Stimulated activated CD4-positive, alpha-beta T cell treated with anti-CD3 and anti-CD28 coated beads, Interleukin-12 subunit alpha, Interleukin-12 subunit beta, amount 100 ng/mL, for 48 hours (primary cell): ENCODE results near the gene RAB33A.

ENCODE experiments used
- DNase-seq, 3 donors: peaks; one replicate each; pipeline ENCODE4 v3.0.0-alpha.2; 2020; ENCODE audit warnings: low read depth in 2 of 3, low spot score in 1 of 3

Gene RAB33A

DNA sequence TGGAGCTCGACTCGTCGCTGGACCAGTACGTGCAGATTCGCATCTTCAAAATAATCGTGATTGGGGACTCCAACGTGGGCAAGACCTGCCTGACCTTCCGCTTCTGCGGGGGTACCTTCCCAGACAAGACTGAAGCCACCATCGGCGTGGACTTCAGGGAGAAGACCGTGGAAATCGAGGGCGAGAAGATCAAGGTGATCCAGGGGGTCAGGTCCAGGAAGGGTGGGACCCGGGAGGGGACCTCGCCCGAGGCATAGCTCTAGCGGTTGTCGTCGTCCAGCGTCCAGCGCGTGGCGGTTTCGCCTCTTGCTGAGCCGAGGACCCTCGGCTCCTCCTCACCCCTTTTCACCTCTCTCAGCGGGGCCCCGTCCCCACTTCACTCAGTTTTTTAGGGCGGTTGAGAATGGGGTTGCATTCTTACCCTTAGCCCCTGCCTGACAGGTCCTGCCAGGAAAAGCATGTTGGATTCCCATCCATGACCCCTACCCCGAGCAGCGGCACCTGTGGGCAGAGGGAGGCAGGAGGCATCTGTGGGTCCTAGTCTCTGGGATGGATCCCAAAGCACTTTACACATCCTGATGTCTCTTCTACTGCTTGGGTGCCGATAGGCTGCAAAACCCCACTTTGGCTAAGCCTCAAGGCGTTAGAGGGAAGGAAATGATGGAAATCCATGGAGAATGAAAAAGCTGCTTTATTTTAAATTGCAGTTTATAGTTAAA lies 524 bp downstream of the RAB33A start:
- DNase-seq, result no peak

DNA sequence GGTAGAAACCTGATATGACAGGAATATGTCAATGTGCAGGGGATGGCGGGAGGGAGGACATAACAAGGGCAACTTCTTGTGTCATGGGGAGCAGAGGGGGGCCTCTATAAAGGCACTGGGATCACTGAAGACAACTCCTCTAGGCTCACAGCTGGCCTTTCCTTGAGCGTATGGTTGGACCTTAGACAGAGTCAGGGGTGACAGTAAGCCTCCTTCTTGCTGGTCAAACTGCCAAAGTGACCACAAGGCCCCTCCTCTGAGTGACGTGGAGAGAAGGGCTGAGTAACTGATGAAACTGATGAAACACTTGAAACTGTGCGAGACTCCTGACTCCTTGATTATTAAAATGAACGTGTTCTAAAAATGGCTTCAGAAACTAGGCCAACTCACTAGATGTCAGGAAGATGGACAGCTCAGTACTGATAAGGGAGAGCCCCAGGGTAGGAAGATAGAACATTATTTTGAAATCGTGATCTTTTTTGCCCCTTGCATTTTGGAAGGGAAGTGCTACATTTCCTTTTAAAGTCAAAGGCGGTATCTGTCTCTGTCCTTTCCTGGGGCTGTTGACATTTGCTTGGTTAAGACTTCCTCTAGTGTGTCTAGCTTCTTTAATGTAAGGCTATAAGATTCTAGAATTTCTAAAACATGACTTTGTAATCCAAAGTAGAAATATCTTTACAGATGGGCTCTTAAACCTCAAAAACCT lies 1.6 kb downstream of the RAB33A start:
- DNase-seq, result no peak

DNA sequence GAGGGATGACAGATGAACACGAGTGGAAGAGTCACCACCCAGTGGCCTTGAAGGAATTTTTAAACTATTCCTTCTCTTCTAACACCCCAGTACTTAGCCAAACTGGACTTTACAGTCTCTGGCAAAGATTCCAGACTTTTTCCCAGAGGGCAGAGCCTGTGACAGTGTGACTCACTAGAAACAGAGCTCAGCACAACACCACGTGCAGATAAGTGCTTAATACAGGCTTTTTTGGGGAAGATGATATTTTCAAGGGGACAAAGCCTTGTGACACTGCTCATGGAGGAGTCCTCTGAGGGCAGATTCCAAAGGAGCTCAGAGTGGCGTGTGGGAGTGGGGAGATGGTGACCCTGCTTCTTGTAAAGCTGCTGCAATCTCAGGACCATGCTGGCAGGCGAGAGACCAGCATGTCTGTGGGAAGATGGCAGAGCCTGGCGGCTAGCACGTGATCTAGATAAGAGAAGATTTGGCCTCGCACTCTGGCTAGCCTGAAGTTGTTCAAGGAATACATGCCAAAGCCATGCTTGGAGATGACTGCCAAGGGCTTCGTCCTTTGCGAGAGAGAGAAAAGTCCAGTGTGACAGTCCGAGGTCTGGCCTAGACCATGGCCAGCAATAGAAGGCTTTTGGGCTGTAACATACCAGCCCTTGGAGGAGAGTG lies 2.4 kb downstream of the RAB33A start:
- no peak for DNase-seq

DNA sequence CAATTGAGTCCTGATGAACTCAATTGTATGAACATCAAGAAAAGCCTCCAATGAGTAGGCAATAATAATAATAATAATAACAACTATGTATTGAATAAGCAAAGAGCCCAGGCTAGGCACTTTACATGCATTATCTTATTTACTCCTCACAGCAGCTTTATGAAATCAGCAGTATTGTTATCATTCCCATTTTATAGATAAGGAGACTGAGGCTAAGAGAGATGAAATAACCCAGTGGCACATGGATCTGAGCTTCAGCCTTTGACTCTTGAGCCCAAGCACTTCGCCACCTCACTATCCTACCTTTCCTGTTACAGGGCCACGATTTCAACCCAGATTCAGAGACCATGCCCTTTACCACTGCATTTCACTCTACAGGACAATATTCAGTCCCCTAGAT lies 3.2 kb downstream of the RAB33A start:
- no peak for DNase-seq

DNA sequence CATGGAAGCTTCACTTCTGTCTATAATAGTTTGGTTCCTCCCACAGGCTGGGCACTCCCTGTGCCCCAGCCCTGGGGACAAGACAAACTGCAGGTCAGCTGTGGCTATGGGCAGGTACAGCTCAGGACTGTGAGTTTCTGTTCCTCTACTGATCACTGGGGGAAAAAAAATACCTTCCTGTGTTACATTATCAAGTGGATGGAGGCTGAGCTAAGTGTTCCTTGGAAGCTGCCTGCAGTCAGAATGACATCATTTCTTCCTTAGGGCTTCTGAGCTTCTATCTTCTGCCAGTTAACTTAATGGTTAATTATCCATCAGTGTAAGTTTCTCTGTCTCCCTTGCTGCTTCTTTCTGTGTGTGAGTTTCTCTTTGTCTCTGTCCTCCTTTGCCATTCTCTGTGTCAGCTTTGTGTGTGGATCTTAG lies 4.6 kb downstream of the RAB33A start:
- DNase-seq, result no peak

DNA sequence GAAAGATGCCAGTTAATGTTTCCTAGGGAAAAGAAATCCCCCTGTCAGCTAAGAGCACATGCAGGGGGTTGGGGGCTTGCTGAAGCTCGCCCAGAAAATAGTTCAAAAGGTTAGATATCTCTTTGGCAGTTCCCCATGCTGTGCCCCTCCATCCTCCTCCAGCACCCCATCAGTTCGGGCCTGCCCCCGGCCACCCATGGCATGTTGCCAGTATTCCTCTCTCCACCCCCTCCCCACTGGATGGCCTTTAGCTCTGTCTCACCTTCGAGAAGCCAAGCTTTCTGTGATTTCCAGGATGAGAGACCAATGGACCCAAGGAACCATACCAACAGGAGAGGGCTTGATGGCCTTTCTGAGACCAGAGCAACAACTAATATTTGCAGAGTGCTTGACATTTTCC lies 5.2 kb downstream of the RAB33A start:
- no peak for DNase-seq

DNA sequence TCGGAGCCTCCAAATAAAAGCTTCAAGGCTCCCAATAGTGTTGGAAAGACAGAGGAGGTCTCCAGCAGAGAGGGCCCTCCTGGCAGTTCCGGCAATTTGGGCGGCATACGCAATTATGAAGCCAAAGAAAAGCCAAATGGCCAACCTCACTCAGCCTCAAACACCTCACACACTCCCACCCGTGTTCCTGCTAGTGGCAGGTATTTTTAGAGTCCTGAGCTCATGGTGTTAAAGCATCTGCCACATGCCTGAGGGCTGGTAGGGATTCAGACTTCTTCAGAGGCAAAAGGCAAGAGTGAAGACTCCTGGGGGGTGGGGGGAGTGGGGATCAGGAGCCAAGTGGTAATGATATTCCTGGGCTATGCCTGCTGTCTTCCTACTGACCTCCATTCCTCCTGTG lies 7.4 kb downstream of the RAB33A start:
- no peak for DNase-seq

DNA sequence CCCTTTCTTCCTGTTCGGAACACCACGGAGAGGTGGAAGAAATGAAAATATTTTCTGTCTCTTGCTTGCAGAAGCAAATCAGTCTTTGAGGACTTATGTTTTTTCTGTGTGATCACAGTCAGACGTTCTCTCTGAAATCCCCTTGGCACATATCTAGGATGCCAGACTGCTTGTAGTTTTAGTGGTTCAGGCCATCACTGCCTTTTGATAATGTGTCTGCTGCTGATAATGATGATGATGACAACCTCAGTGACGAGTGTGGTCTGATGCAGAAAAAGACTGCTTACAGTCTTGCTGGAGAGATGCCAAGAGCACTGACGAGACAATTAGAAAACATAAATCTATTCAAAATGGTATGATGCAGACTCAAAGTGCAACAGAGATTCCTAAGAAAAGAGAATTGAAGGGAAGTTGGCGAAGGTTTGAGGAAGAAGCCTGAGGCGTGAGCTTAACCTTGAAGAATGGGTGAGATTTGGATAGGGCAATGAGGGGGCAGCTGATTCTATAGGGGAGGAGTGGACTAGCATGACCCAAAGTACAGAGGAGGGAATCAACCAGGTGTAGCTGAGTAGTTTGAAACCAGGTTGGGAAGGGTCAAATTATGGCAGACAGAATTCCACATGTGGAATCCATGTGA lies 7.9 kb downstream of the RAB33A start:
- DNase-seq, result no peak

DNA sequence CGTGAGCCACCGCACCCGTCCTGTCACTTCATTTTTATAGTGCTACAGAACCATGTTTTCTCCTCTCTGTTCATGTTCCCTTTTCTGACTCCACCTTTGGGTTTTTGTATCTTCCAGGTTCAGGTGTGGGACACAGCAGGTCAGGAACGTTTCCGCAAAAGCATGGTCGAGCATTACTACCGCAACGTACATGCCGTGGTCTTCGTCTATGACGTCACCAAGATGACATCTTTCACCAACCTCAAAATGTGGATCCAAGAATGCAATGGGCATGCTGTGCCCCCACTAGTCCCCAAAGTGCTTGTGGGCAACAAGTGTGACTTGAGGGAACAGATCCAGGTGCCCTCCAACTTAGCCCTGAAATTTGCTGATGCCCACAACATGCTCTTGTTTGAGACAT lies 12.4 kb downstream of the RAB33A start:
- no peak for DNase-seq

DNA sequence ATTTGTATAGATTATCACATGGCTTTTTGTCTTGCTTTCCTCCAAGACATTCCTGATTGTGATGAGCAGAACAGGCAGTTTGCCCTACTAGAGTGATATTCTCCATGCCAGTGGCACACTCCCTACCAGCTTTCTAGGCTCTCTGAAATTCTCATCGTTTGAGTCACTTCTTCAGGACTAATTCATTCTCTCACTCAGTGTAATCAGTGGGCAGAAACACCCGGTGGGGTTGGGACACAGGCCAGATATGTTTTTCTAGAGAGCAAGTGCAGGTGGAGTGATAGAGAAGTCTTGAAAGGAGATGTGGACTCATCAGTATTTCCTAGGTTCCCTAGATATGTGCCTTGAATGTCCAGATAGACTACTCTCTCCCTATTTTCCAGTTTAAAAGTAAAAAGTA lies 13.1 kb downstream of the RAB33A start:
- DNase-seq, result no peak

DNA sequence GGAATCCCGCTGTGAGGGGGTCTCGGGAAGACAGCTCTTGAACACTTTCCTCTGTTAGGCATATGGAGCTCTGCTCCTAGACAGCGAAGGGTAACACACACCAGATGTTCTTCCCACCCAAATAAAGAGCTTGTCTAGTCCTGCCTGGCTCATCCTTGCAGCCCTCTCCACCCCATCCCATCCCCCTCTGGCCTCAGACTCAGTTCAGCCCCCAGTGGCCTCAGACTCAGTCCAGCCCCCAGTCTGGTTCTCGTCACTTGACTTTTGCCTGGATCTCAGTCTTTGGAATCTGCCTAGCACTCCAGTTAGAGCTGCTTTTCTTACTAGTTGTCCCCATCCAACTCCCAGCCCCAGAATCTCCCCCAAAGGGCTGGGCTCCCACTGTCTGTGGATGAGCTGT lies 14.9 kb downstream of the RAB33A start:
- no peak for DNase-seq

DNA sequence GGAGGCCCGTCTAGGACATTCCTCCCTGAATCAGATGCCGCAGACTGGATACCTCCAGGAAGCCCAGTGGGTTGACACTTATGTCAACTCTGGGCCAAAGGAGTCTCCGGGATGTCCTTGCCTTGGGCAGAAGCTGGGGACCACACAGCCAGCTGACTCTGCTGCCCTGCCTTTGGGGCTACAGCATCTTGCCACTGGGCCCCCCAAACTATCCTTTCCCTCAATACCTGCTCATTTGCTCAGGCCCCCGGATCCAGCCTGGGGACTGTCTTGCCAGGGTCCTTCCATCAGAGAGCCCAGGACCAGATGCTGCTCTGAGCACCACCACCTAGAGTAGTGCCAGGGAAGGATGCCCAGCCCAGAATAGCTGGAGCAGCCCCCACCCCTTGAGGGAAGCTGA lies 19.0 kb downstream of the RAB33A start:
- no peak for DNase-seq

DNA sequence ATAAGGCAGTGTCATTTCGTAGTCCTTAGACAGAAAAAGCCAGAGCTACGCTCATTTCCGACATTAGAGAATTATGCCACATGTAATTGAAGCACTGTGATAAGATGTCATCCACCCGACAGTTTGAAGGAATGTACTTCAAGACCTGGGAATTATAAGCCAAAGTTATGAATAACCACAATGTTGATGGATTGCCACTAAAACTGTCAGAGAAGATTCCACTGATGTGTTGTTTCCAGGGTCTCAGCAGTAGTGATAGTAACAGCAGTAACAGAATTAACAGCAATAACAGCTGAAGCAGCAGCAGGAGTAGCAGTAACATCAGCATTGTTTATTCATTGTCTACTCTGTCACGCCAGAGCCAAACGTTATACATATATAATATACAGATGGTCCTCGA lies 24.7 kb downstream of the RAB33A start:
- DNase-seq, result no peak

DNA sequence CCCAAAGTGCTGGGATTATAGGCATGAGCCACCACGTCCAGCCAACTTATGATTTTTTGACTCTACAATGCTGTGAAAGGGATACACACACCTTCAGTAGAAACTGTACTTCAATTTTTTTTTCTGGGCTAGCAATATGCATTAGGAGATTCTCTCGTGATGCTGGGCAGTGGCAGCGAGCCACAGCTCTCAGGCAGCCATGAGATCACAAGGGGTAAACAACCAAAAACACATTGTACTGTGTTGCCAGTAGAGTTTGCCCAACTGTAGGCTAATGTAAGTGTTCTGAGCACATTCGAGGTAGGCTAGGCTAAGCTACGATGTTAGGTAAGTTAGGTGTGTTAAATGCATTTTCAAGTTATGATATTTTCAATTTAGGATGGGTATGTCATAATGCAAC lies 25.7 kb downstream of the RAB33A start:
- DNase-seq, result no peak

DNA sequence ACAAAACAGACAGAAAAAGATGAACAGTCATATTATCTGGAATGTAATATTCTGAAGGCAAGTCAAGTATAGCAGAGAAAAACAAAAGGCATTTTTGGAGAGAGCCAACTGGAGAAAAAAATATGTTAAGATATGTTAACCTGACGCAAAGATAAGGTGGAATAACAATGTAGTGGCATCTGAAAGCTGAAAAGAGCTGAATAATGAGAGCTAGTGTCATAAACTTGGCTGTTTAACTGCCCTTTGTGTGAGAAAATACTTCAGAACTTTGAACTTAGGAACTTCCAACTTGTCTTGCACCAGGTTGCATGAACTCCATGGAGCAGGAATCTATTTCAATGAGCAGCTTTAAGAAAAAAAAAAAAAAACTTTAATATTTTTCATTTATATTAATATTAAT lies 32.9 kb downstream of the RAB33A start:
- no peak for DNase-seq

DNA sequence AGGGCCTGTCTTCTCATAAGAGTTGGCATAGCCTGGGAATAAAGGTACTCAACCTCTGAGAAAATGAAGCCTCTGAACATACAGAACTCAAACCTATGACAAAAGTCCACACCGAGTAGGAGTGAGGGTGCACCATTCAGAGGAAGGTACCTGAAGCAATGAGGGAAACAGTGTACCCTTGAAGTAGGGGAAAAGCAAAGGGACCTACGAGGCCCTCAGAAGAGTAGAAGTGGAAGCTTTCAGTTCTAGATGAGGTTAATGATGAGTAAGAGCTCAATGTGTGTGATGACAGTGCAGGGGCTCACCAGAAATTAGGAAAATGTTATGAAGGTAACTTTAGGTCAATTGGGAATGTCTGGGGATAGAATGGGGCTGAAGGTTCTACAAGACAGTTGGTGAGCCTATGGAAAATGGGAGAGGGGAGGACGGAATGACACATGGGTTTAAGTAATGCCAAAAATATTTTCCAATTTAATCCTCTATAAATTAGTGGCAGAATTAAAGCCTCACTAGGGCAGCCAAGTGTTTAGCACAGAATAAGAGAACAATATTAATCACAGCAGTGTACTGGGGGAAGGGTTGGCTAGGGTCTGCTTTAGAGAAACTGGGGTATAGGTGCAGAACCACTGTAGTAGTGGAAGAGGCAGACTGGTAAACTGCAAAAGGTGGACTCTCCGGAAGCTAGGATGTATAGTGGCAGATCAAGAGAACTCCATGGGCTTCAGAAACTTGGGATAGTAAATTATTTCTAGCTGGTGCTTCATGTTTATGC lies 39.8 kb downstream of the RAB33A start:
- DNase-seq, result no peak

DNA sequence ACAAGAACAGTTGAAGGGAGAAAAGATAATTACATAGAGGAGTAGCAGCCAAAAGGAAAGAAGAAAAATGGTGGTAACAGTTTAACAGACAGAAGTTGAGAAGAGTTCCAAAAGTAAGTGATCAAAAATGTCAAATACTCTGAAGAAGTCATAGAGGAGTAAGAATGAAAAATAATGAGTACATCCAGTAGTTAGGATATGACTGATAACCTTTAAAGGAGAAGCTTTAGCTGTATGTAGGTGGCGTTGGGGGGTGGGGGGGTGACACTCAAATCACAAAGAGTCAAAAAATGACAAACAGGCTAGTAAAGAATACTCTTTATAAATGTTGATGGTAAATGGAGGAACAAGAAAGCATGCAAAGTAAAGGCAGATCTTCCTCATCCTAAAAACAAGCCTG lies 40.6 kb downstream of the RAB33A start:
- DNase-seq, result no peak

DNA sequence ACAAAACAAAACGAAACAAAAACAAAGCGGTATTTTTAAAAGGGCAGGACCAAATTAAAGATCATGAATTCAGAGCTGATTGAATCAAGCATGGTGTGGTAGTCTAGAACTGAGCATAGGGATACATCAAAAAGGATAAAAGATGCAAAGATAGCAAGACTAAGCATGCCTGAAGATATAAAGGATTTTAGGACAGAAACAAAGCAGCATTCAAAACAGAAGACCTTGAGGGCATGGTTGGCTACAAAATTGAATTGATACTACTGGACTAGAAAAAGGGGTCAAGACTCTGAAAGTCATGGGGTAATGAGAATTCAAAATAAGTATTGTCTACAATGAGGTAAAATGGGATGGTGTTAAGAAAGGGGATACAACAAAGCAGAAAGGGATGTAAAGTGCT lies 41.6 kb downstream of the RAB33A start:
- no peak for DNase-seq

DNA sequence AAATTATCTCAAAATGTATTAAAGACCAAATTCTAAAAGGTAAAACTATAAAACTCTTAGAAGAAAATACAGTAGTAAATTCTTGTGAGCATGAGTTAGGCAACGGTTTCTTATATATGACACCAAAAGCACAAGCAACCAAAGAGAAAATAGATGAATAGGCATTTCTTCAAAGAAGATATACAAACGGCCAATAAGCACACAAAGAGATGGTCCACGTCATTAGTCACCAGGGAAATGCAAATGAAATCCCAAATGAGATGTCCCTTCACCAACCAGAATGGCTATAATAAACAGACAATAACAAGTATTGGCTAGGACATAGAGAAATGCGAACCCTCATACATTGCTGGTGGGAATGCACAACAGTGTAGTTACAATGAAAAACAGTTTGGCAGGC lies 44.6 kb downstream of the RAB33A start:
- no peak for DNase-seq

DNA sequence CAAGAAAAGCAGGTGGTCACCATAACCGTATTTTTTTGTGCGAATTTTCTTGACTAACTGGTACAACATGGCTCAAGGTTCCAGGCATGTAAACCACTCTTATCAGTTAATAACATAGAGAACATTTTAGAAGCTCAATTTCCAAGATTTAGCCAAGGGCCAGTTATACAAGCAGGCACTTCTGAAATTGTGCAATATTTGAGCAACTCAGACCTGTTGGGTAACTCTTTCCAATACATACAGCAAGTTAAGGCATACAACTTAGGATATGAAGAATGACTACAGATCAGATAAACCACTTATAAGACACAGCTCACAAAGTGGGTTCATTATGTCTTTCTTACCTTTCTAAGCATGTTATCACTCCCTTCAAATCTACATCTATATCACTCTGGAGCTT lies 53.0 kb downstream of the RAB33A start:
- no peak for DNase-seq

DNA sequence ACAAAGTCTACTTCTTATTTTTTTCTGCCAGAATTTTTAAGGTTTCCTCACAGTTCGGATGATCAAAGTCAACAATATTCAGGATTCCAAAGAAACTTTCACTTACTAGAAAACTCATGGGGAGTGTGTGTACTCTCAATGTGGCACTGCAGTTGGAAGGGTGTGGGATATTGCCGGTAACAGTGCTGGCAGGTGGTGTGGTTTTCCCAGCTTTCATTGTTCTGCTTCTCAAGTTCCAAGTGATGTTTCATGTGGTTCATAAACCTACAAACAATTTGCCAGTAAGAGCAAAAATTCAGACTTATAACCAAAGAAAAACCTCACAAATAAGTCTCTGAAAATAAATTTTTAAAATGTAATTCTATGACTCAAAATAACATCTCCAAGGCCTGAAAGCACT lies 57.1 kb downstream of the RAB33A start:
- DNase-seq, result no peak
